Esophagus squamous epithelium (tissue), 5 donors: ENCODE data around the gene RHOD. TPM values are rescaled to one million over a fixed set of nuclear protein-coding genes. Genes with fewer than 3 reads are reported as not detected.

Experiments
- DNase-seq: peaks from one replicate; lab custom pipeline; 2025; lab: John Stamatoyannopoulos, UW
- H3K27ac ChIP-seq, 4 donors: fragments of 200-600 bp; sonication (generic); one replicate each; pipeline ENCODE4 v1.5.1; 2016 to 2019; ENCODE audit warnings: mild to moderate bottlenecking in 1 of 4
- H3K27me3 ChIP-seq, 4 donors: fragments of 200-600 bp; sonication (generic); 1 replicate in 3 of 4; 2 replicates in 1 of 4; pipeline versions ENCODE4 v1.5.1 to v1.6.0; 2017 to 2021; ENCODE audit warnings: antibody characterized with exemption in 1 of 4
- H3K36me3 ChIP-seq, 3 donors: fragments of 200-600 bp; sonication (generic); one replicate each; pipeline ENCODE4 v1.5.1; 2016 to 2019
- H3K4me1 ChIP-seq, 3 donors: fragments of 200-600 bp; sonication (generic); one replicate each; pipeline ENCODE4 v1.5.1; 2017 to 2019
- H3K4me3 ChIP-seq, 4 donors: fragments of 200-600 bp; sonication (generic); 1 replicate in 3 of 4; 2 replicates in 1 of 4; pipeline ENCODE4 v1.5.1; 2016 to 2019; ENCODE audit warnings: mild to moderate bottlenecking in 2 of 4, moderate library complexity in 1 of 4
- H3K9me3 ChIP-seq, 3 donors: fragments of 200-600 bp; sonication (generic); one replicate each; pipeline ENCODE4 v1.5.1; 2016 to 2019
- CTCF ChIP-seq, 6 experiments: fragments of 450-650 bp in 4 of 6; fragments of 200-600 bp in 2 of 6; sonication (generic) in 2 of 6; IDR thresholded peaks; one replicate each; pipeline ENCODE4 v1.5.1; 2016 to 2019; ENCODE audit warnings: antibody characterized with exemption in 6 of 6, mild to moderate bottlenecking in 4 of 6, moderate library complexity in 4 of 6
- POLR2A ChIP-seq, 4 donors: fragments of 450-650 bp; IDR thresholded peaks; one replicate each; pipeline ENCODE4 v1.6.1; 2017; ENCODE audit warnings: antibody characterized with exemption in 4 of 4, mild to moderate bottlenecking in 4 of 4, moderate library complexity in 3 of 4
- WGBS, 2 donors: methylation state at CpG; one replicate each; pipeline ENCODE4 v1.1.5; 2018; 5-methylcytosine and 5-hydroxymethylcytosine counted together
- intact Hi-C: fragments of 100-400 bp; cut with DNase I; formaldehyde crosslinking; loops from one replicate; pipeline ENCODE4 v1.15.0; 2022
- total RNA-seq, 4 donors: library from RNA; depleted of rRNA; stranded (reverse); fragments of >200 nt; gene quantifications; one replicate each; pipeline ENCODE4 v1.1.0, GENCODE V29; 2016
- donor health status: DM: yes; HTN: yes; CAD: no.

RHOD gene
- total RNA-seq, 4 donors from 2014 or later, result 122 to 219 (median 169) TPM

GRCh38 chr11:67022961-67023956 lies 33.4 kb upstream of the RHOD start, which contains the start of gene SYT12:
TSS of gene SYT12 (plus strand) at chr11:67023134. CDS start at chr11:67030145, 7,011 bp downstream.
- 0 to 2% methylated on average over 7 to 11 of the region's 118 CpGs for WGBS, 2 donors

GRCh38 chr11:67023957-67024353 lies 32.7 kb upstream of the RHOD start:
- intact Hi-C loops, result no loop called here
- peaks cover 17 to 40% (median 18%) of the 10 kb centered on the region in 3 donors for H3K4me1 ChIP-seq
- TF ChIP-seq POLR2A (IDR thresholded peaks at IDR 0.05) (no peak), CTCF (IDR thresholded peaks at IDR 0.05) (no peak)
- H3K27ac ChIP-seq, result no peak overlapping the region
- H3K9me3 ChIP-seq, result no peaks in the 10 kb centered on the region
- no peaks in the 10 kb centered on the region for H3K36me3 ChIP-seq
- no peak for DNase-seq
- peaks cover 0 to 36% (median 1%) of the 10 kb centered on the region in 4 donors for H3K27me3 ChIP-seq
- WGBS, 2 donors, result 94% methylated on average over 2 of the region's 6 CpGs; no CpG with 5 or more reads in 1 of the 2 donors
- H3K4me3 ChIP-seq, result peak overlapping the region in 2 of 4 donors; percentile 53 to 70

More at GRCh38 chr11:67022961-67023956, 33.4 kb upstream of the RHOD start, which contains the start of gene SYT12:
- Histone ChIP-seq H3K4me3 (peak within 1 kb of the TSS; percentile 37 to 70 (median 46)), H3K36me3 (no peaks in the 10 kb centered on the region), H3K9me3 (no peaks in the 10 kb centered on the region), H3K27ac (no peak within 1 kb of the TSS), H3K4me1 (peaks cover 17 to 40% (median 18%) of the 10 kb centered on the region in 3 donors), H3K27me3 (peaks cover 0 to 36% (median 1%) of the 10 kb centered on the region in 4 donors)
- TF ChIP-seq CTCF (IDR thresholded peaks at IDR 0.05) (no peak), POLR2A (IDR thresholded peaks at IDR 0.05) (no peak)
- intact Hi-C loops, result no loop called here
- no peak for DNase-seq

GRCh38 chr11:67024410-67024809 lies 32.2 kb upstream of the RHOD start:
- WGBS, 2 donors, result 40 to 61% methylated on average over 1 to 4 of the region's 5 CpGs
- Histone ChIP-seq H3K4me3 (no peak overlapping the region), H3K4me1 (peaks cover 17 to 40% (median 18%) of the 10 kb centered on the region in 3 donors), H3K36me3 (no peaks in the 10 kb centered on the region), H3K9me3 (no peaks in the 10 kb centered on the region), H3K27ac (no peak overlapping the region), H3K27me3 (peaks cover 0 to 36% (median 1%) of the 10 kb centered on the region in 4 donors)
- DNase-seq, result no peak
- TF ChIP-seq POLR2A (IDR thresholded peaks at IDR 0.05) (no peak), CTCF (IDR thresholded peaks at IDR 0.05) (no peak)
- intact Hi-C loops, result no loop called here

- DNase-seq, result no peak
- peaks cover 0 to 36% (median 1%) of the 10 kb centered on the region in 4 donors for H3K27me3 ChIP-seq
- intact Hi-C loops, result no loop called here
- peaks cover 17 to 40% (median 18%) of the 10 kb centered on the region in 3 donors for H3K4me1 ChIP-seq
- no peak overlapping the region for H3K4me3 ChIP-seq
- H3K9me3 ChIP-seq, result no peaks in the 10 kb centered on the region
- TF ChIP-seq POLR2A (IDR thresholded peaks at IDR 0.05) (no peak), CTCF (IDR thresholded peaks at IDR 0.05) (no peak)
- 75 to 100% methylated on average over 1 of the region's 1 CpG for WGBS, 2 donors
- H3K36me3 ChIP-seq, result no peaks in the 10 kb centered on the region
- no peak overlapping the region for H3K27ac ChIP-seq
These were observed 31.7 kb upstream of the RHOD start for GRCh38 chr11:67024966-67025365.

- Histone ChIP-seq H3K4me3 (no peak overlapping the region), H3K36me3 (no peaks in the 10 kb centered on the region), H3K9me3 (no peaks in the 10 kb centered on the region), H3K4me1 (peaks cover 17 to 40% (median 18%) of the 10 kb centered on the region in 3 donors), H3K27ac (no peak overlapping the region), H3K27me3 (peaks cover 0 to 37% (median 1%) of the 10 kb centered on the region in 4 donors)
- TF ChIP-seq CTCF (IDR thresholded peaks at IDR 0.05) (no peak), POLR2A (IDR thresholded peaks at IDR 0.05) (no peak)
- 80 to 100% methylated on average over 2 to 3 of the region's 8 CpGs for WGBS, 2 donors
- intact Hi-C loops, result no loop called here
- no peak for DNase-seq
These were observed 30.9 kb upstream of the RHOD start for GRCh38 chr11:67025750-67026149.
